Right renal pelvis (tissue), 4 donors: ENCODE results near the gene AZGP1. TPM values are rescaled to one million over a fixed set of nuclear protein-coding genes. Genes with fewer than 3 reads are reported as not detected.

Source experiments
- polyA plus RNA-seq, 4 donors: library from polyadenylated mRNA; unstranded; fragments of 120-200 nt; gene quantifications; one replicate each; pipeline ENCODE4 v1.2.1, GENCODE V29; 2013; ENCODE audit not compliant: insufficient read length in 4 of 4

The AZGP1 gene
- polyA plus RNA-seq, 4 donors, result 47.6 to 77.5 (median 61.3) TPM

Other genes with a start within 250 kb of the AZGP1 start
- gene CYP3A7, start 240.8 kb downstream of the AZGP1 start, polyA plus RNA-seq, result 1 to 10 TPM in 1 of 4 donors, under 1 TPM in 3; 0.28 to 1.2 (median 0.43) TPM
- gene CYP3A4, start 191.8 kb downstream of the AZGP1 start, polyA plus RNA-seq, result under 1 TPM; 0.17 to 0.21 (median 0.18) TPM
- under 1 TPM; 0.16 to 0.51 (median 0.31) TPM for gene CYP3A43, start 148.0 kb downstream of the AZGP1 start, polyA plus RNA-seq
- not detected for gene OR2AE1, start 99.0 kb downstream of the AZGP1 start, polyA plus RNA-seq
- 10 to 100 TPM; 34.8 to 44.8 (median 36.2) TPM for gene TRIM4, start 56.5 kb downstream of the AZGP1 start, polyA plus RNA-seq
- gene GJC3, start 46.4 kb downstream of the AZGP1 start, polyA plus RNA-seq, result 1 to 10 TPM in 3 of 4 donors, under 1 TPM in 1; 0.60 to 1.4 (median 1.1) TPM
- 10 to 100 TPM; 47.3 to 57.0 (median 50.4) TPM for gene ZKSCAN1, start 39.6 kb upstream of the AZGP1 start, polyA plus RNA-seq
- 10 to 100 TPM; 20.4 to 21.8 (median 21.5) TPM for gene ZSCAN21, start 73.7 kb upstream of the AZGP1 start, polyA plus RNA-seq
- 10 to 100 TPM; 45.5 to 53.9 (median 53.3) TPM for gene ZNF3, start 105.7 kb upstream of the AZGP1 start, polyA plus RNA-seq
- gene COPS6, start 112.9 kb upstream of the AZGP1 start, polyA plus RNA-seq, result 100 to 1,000 TPM; 127 to 138 (median 134) TPM
- gene MCM7, start 125.4 kb upstream of the AZGP1 start, polyA plus RNA-seq, result 100 to 1,000 TPM; 136 to 158 (median 148) TPM
- gene AP4M1, start 125.6 kb upstream of the AZGP1 start, polyA plus RNA-seq, result 10 to 100 TPM; 23.7 to 36.2 (median 31.5) TPM
- gene TAF6, start 143.3 kb upstream of the AZGP1 start, polyA plus RNA-seq, result 10 to 100 TPM; 53.9 to 64.5 (median 60.1) TPM
- gene CNPY4, start 143.6 kb upstream of the AZGP1 start, polyA plus RNA-seq, result 10 to 100 TPM; 35.7 to 49.0 (median 43.3) TPM
- gene MBLAC1, start 150.9 kb upstream of the AZGP1 start, polyA plus RNA-seq, result 1 to 10 TPM; 1.2 to 2.6 (median 1.5) TPM
- 100 to 1,000 TPM in 2 of 4 donors, 10 to 100 TPM in 2; 90.5 to 126 (median 97.4) TPM for gene LAMTOR4, start 172.9 kb upstream of the AZGP1 start, polyA plus RNA-seq
- 10 to 100 TPM; 20.2 to 24.5 (median 21.3) TPM for gene TRAPPC14, start 182.7 kb upstream of the AZGP1 start, polyA plus RNA-seq
- 1 to 10 TPM; 5.7 to 7.1 (median 6.4) TPM for gene GAL3ST4, start 192.6 kb upstream of the AZGP1 start, polyA plus RNA-seq
- gene GPC2, start 201.3 kb upstream of the AZGP1 start, polyA plus RNA-seq, result 10 to 100 TPM in 1 of 4 donors, 1 to 10 TPM in 3; 8.7 to 14.5 (median 9.3) TPM
- gene STAG3, start 201.9 kb upstream of the AZGP1 start, polyA plus RNA-seq, result 10 to 100 TPM; 11.7 to 16.6 (median 12.9) TPM
- gene PVRIG, start 243.9 kb upstream of the AZGP1 start, polyA plus RNA-seq, result 1 to 10 TPM; 3.7 to 4.7 (median 4.4) TPM